Smooth muscle cell (in vitro differentiated cells): Measurements from ENCODE around the gene HTR6. TPM values are rescaled to one million over a fixed set of nuclear protein-coding genes. Genes with fewer than 3 reads are reported as not detected.

ENCODE experiments used
- DNase-seq: peaks from one replicate; lab custom pipeline; 2025; ENCODE audit not compliant: unreplicated experiment; lab: John Stamatoyannopoulos, UW
- H2AFZ ChIP-seq: fragments of 200-600 bp; sonication (generic); 2 replicates; pipeline ENCODE4 v1.6.0; 2016; ENCODE audit warnings: antibody characterized with exemption, low read depth, mild to moderate bottlenecking
- H3F3A ChIP-seq: fragments of 200-600 bp; sonication (generic); 2 replicates; pipeline ENCODE4 v1.6.0; 2017; ENCODE audit warnings: antibody characterized with exemption, low read depth
- H3K27ac ChIP-seq: fragments of 200-600 bp; sonication (generic); 2 replicates; pipeline ENCODE4 v1.5.1; 2016; ENCODE audit warnings: low read depth, mild to moderate bottlenecking
- H3K27me3 ChIP-seq: fragments of 200-600 bp; sonication (generic); 2 replicates; pipeline ENCODE4 v1.6.1; 2016; ENCODE audit warnings: low read depth, mild to moderate bottlenecking
- H3K36me3 ChIP-seq: fragments of 200-600 bp; sonication (generic); 2 replicates; pipeline ENCODE4 v1.5.1; 2016; ENCODE audit warnings: low read depth
- H3K4me1 ChIP-seq: fragments of 200-600 bp; sonication (generic); 2 replicates; pipeline ENCODE4 v1.5.1; 2016; ENCODE audit warnings: low read depth
- H3K4me2 ChIP-seq: fragments of 200-600 bp; sonication (generic); 2 replicates; pipeline ENCODE4 v1.6.0; 2016; ENCODE audit warnings: mild to moderate bottlenecking
- H3K4me3 ChIP-seq: fragments of 200-600 bp; sonication (generic); 2 replicates; pipeline ENCODE4 v1.5.1; 2016; ENCODE audit warnings: mild to moderate bottlenecking
- H3K79me2 ChIP-seq: fragments of 200-600 bp; sonication (generic); 2 replicates; pipeline ENCODE4 v1.6.0; 2016; ENCODE audit warnings: low read depth, mild to moderate bottlenecking
- H3K9ac ChIP-seq: fragments of 200-600 bp; sonication (generic); 2 replicates; pipeline ENCODE4 v1.6.0; 2016; ENCODE audit warnings: low read depth
- H3K9me3 ChIP-seq: fragments of 200-600 bp; sonication (generic); replicated peaks from 2 replicates; pipeline ENCODE4 v1.5.1; 2016; ENCODE audit warnings: low read depth
- H4K20me1 ChIP-seq: fragments of 200-600 bp; sonication (generic); 2 replicates; pipeline ENCODE4 v1.6.0; 2016; ENCODE audit warnings: low read depth
- CTCF ChIP-seq: fragments of 200-600 bp; sonication (generic); IDR thresholded peaks from 2 replicates; pipeline ENCODE4 v1.5.1; 2017; ENCODE audit warnings: borderline replicate concordance, mild to moderate bottlenecking, antibody characterized with exemption; ENCODE audit not compliant: insufficient read depth, poor library complexity, severe bottlenecking
- WGBS: methylation state at CpG from one replicate; pipeline ENCODE4 v1.1.7; 2016; ENCODE audit warnings: low lambda C conversion rate; 5-methylcytosine and 5-hydroxymethylcytosine counted together
- polyA plus RNA-seq: library from polyadenylated mRNA; unstranded; fragments of >200 nt; fragmentation: Nextera tagmentation; extraction: Ambion mirVana; gene quantifications from 2 replicates; pipeline ENCODE4 v1.2.1, GENCODE V29; 2016
- total RNA-seq: library from RNA; depleted of rRNA; stranded (reverse); fragments of >200 nt; gene quantifications from 2 replicates; pipeline ENCODE4 v1.2.3, GENCODE V29; 2014

Gene HTR6
- total and polyA plus RNA-seq, 2 experiments from 2014 or later: not detected

GRCh38 chr1:19618428-19618827, 46.2 kb upstream of the HTR6 start:
- Histone ChIP-seq H3K9ac (no peak overlapping the region), H4K20me1 (peaks cover 90% of the 10 kb centered on the region), H3F3A (no peaks in the 10 kb centered on the region), H3K9me3 (no peaks in the 10 kb centered on the region), H3K4me3 (no peak overlapping the region), H2AFZ (no peak overlapping the region), H3K4me2 (no peak overlapping the region), H3K4me1 (no peaks in the 10 kb centered on the region), H3K79me2 (peaks cover 30% of the 10 kb centered on the region), H3K27ac (no peak overlapping the region), H3K27me3 (no peaks in the 10 kb centered on the region), H3K36me3 (no peaks in the 10 kb centered on the region)
- no peak for TF ChIP-seq CTCF
- 84% methylated on average over 3 of the region's 3 CpGs for WGBS
- DNase-seq: no peak

- H3F3A ChIP-seq: no peaks in the 10 kb centered on the region
- WGBS: 80% methylated on average over 3 of the region's 3 CpGs
- no peak overlapping the region for H3K4me3 ChIP-seq
- H2AFZ ChIP-seq: no peak overlapping the region
- no peak overlapping the region for H3K9ac ChIP-seq
- no peak for TF ChIP-seq CTCF
- H3K27ac ChIP-seq: no peak overlapping the region
- no peaks in the 10 kb centered on the region for H3K36me3 ChIP-seq
- no peaks in the 10 kb centered on the region for H3K4me1 ChIP-seq
- H3K9me3 ChIP-seq: no peaks in the 10 kb centered on the region
- peaks cover 92% of the 10 kb centered on the region for H4K20me1 ChIP-seq
- no peak overlapping the region for H3K4me2 ChIP-seq
- peaks cover 24% of the 10 kb centered on the region for H3K79me2 ChIP-seq
- no peak for DNase-seq
- no peaks in the 10 kb centered on the region for H3K27me3 ChIP-seq
Observed at GRCh38 chr1:19619697-19620384, 44.8 kb upstream of the HTR6 start.

- WGBS: 90% methylated on average over 3 of the region's 3 CpGs
Observed at GRCh38 chr1:19620786-19621185, 43.9 kb upstream of the HTR6 start.

More at GRCh38 chr1:19620786-19621185, 43.9 kb upstream of the HTR6 start:
- H2AFZ ChIP-seq: no peak overlapping the region
- no peak for TF ChIP-seq CTCF
- H3K27me3 ChIP-seq: no peaks in the 10 kb centered on the region
- peaks cover 24% of the 10 kb centered on the region for H3K79me2 ChIP-seq
- H3K9me3 ChIP-seq: no peaks in the 10 kb centered on the region
- no peaks in the 10 kb centered on the region for H3K36me3 ChIP-seq
- no peak for DNase-seq
- no peak overlapping the region for H3K4me3 ChIP-seq
- no peak overlapping the region for H3K9ac ChIP-seq
- H3K4me2 ChIP-seq: no peak overlapping the region
- H3K27ac ChIP-seq: no peak overlapping the region
- peaks cover 92% of the 10 kb centered on the region for H4K20me1 ChIP-seq
- no peaks in the 10 kb centered on the region for H3F3A ChIP-seq
- no peaks in the 10 kb centered on the region for H3K4me1 ChIP-seq
